GM19397 (cell line): ENCODE data around the gene TECRL.

Experiments
- ATAC-seq: cut with Tn5 transposase; IDR thresholded peaks from one replicate; pipeline ENCODE4 v1.9.1; 2021; ENCODE audit warnings: mild to moderate bottlenecking, moderate library complexity; ENCODE audit not compliant: unreplicated experiment

TECRL gene

GRCh38 chr4:64330143-64330542, 79.1 kb downstream of the TECRL start:
- ATAC-seq, result no peak

- no peak for ATAC-seq
Observed at GRCh38 chr4:64327237-64327636, 82.0 kb downstream of the TECRL start.

GRCh38 chr4:64326507-64326906, 82.7 kb downstream of the TECRL start:
- ATAC-seq, result no peak

GRCh38 chr4:64306255-64306565, 103.0 kb downstream of the TECRL start:
- ATAC-seq, result no peak

- no peak for ATAC-seq
Observed at GRCh38 chr4:64305565-64306254, 103.5 kb downstream of the TECRL start.

- ATAC-seq, result no peak
Observed at GRCh38 chr4:64272432-64272831, 136.8 kb downstream of the TECRL start.

- ATAC-seq, result no peak
Observed at GRCh38 chr4:64271601-64272081, 137.6 kb downstream of the TECRL start.

GRCh38 chr4:64266669-64267068, 142.6 kb downstream of the TECRL start:
- ATAC-seq, result no peak

GRCh38 chr4:64266263-64266662, 143.0 kb downstream of the TECRL start:
- ATAC-seq, result no peak

GRCh38 chr4:64251781-64252180, 157.5 kb downstream of the TECRL start:
- ATAC-seq, result no peak

- no peak for ATAC-seq
Observed at GRCh38 chr4:64250488-64250887, 158.8 kb downstream of the TECRL start.

GRCh38 chr4:64250061-64250460, 159.2 kb downstream of the TECRL start:
- no peak for ATAC-seq

- ATAC-seq, result no peak
Observed at GRCh38 chr4:64248186-64248585, 161.1 kb downstream of the TECRL start.

- no peak for ATAC-seq
Observed at GRCh38 chr4:64230709-64231310, 178.4 kb downstream of the TECRL start.
